Measurements from ENCODE around the gene CDH13.

CDH13 gene

GRCh38 chr16:83705856-83706255 lies 1079.1 kb downstream of the CDH13 start:
- H3K4me3 ChIP-seq (ENCODE audit: low read depth, low read length), result no peak overlapping the region
- in situ Hi-C loops (cut with HindIII; ENCODE audit: low sequenced_read_pairs), result loop anchor here (25.0 kb wide), 1 partner anchor 94 kb away; no protein-coding TSS in a partner anchor
- no peak for DNase-seq (ENCODE audit: low read depth)
- TF ChIP-seq CTCF (IDR thresholded peaks at IDR 0.05; ENCODE audit: low read depth, low read length, missing control alignments), result no peak

GRCh38 chr16:83706394-83706793 lies 1079.6 kb downstream of the CDH13 start:
- in situ Hi-C loops (cut with HindIII; ENCODE audit: low sequenced_read_pairs), result loop anchor here (25.0 kb wide), 1 partner anchor 94 kb away; no protein-coding TSS in a partner anchor
- DNase-seq (ENCODE audit: low read depth), result no peak
- no peak overlapping the region for H3K4me3 ChIP-seq (ENCODE audit: low read depth, low read length)
- TF ChIP-seq CTCF (IDR thresholded peaks at IDR 0.05; ENCODE audit: low read depth, low read length, missing control alignments), result no peak

GRCh38 chr16:83711069-83711468 lies 1084.3 kb downstream of the CDH13 start:
- no peak for TF ChIP-seq CTCF (IDR thresholded peaks at IDR 0.05; ENCODE audit: low read depth, low read length, missing control alignments)
- no peak overlapping the region for H3K4me3 ChIP-seq (ENCODE audit: low read depth, low read length)
- in situ Hi-C loops (cut with HindIII; ENCODE audit: low sequenced_read_pairs), result loop anchor here (25.0 kb wide), 1 partner anchor 99 kb away; no protein-coding TSS in a partner anchor
- DNase-seq (ENCODE audit: low read depth), result no peak

GRCh38 chr16:83713597-83713996 lies 1086.8 kb downstream of the CDH13 start:
- TF ChIP-seq CTCF (IDR thresholded peaks at IDR 0.05; ENCODE audit: low read depth, low read length, missing control alignments), result no peak
- no peak for DNase-seq (ENCODE audit: low read depth)
- no peak overlapping the region for H3K4me3 ChIP-seq (ENCODE audit: low read depth, low read length)
- in situ Hi-C loops (cut with HindIII; ENCODE audit: low sequenced_read_pairs), result loop anchor here (25.0 kb wide), 1 partner anchor 101 kb away; no protein-coding TSS in a partner anchor

- no peak for DNase-seq (ENCODE audit: low read depth)
- in situ Hi-C loops (cut with HindIII; ENCODE audit: low sequenced_read_pairs), result loop anchor here (25.0 kb wide), 1 partner anchor 102 kb away; no protein-coding TSS in a partner anchor
- TF ChIP-seq CTCF (IDR thresholded peaks at IDR 0.05; ENCODE audit: low read depth, low read length, missing control alignments), result no peak
- H3K4me3 ChIP-seq (ENCODE audit: low read depth, low read length), result no peak overlapping the region
Observed at GRCh38 chr16:83714286-83714685, 1087.5 kb downstream of the CDH13 start.

- no peak overlapping the region for H3K4me3 ChIP-seq (ENCODE audit: low read depth, low read length)
- in situ Hi-C loops (cut with HindIII; ENCODE audit: low sequenced_read_pairs), result loop anchor here (25.0 kb wide), 1 partner anchor 103 kb away; no protein-coding TSS in a partner anchor
- no peak for DNase-seq (ENCODE audit: low read depth)
- TF ChIP-seq CTCF (IDR thresholded peaks at IDR 0.05; ENCODE audit: low read depth, low read length, missing control alignments), result no peak
Observed at GRCh38 chr16:83715217-83715920, 1088.6 kb downstream of the CDH13 start.
